Sciatic nerve (tissue), 2 donors: Measurements from ENCODE around the gene GDE1. TPM values are rescaled to one million over a fixed set of nuclear protein-coding genes. Genes with fewer than 3 reads are reported as not detected.
A peak's percentile ranks its signal among the peaks of the same experiment; 100 is the strongest.
"Not testable (repeated sequence)": the region's sequence is repeated elsewhere in the genome, so short reads cannot be mapped to it uniquely, and the experiment has no call there.

Experiments
- ATAC-seq: fragments of 200-7000 bp; cut with Tn5 transposase; one replicate; pipeline ENCODE4 v1.9.1; 2020; ENCODE audit warnings: mild to moderate bottlenecking, moderate library complexity
- DNase-seq: peaks from one replicate; pipeline ENCODE4 v3.0.0-alpha.2; 2020; ENCODE audit warnings: low spot score
- intact Hi-C: fragments of 100-400 bp; cut with DNase I; formaldehyde crosslinking; loops from one replicate; pipeline ENCODE4 v1.14.2; 2022
- total RNA-seq: library from RNA; stranded (reverse); fragmentation: NEBNext Ultra II Directional; extraction: Animal tissue kit (Norgen Biotek cat#: 25700); gene quantifications from one replicate; pipeline ENCODE4 v1.2.1, GENCODE V29; 2021
- donor health status: DM: no; HTN: no; CAD: no.
- donor health status: DM: no; HTN: no; CAD: no.

The GDE1 gene
- 43.2 TPM for total RNA-seq

GRCh38 chr16:19521471-19522396, at the start of gene GDE1:
GDE1 (minus strand) TSS chr16:19522098; CDS start chr16:19521964, 134 bp downstream.
- intact Hi-C loops: no loop called here
- DNase-seq: peak; percentile 98
- ATAC-seq: peak; percentile 95

- DNase-seq (no peak), ATAC-seq (no peak)
- intact Hi-C loops: no loop called here
Measured at GRCh38 chr16:19567560-19567959, 45.7 kb upstream of the GDE1 start.

- ATAC-seq (no peak), DNase-seq (no peak)
- intact Hi-C loops: no loop called here
Measured at GRCh38 chr16:19566362-19566761, 44.5 kb upstream of the GDE1 start.

- intact Hi-C loops: no loop called here
- ATAC-seq (no peak), DNase-seq (no peak)
Measured at GRCh38 chr16:19563377-19563776, 41.5 kb upstream of the GDE1 start.

- ATAC-seq (no peak), DNase-seq (no peak)
- intact Hi-C loops: no loop called here
Measured at GRCh38 chr16:19560078-19560477, 38.2 kb upstream of the GDE1 start.

- no peak for DNase-seq
- no peak for ATAC-seq
- intact Hi-C loops: loop anchor here (10.0 kb wide), 1 partner anchor 325 kb away; the partner anchor contains the start of gene GPRC5B
Measured at GRCh38 chr16:19559242-19559910, 37.5 kb upstream of the GDE1 start.

- intact Hi-C loops: loop anchor here (10.0 kb wide), 1 partner anchor 329 kb away; the partner anchor contains the start of gene GPRC5B
- no peak for DNase-seq
- ATAC-seq: no peak
Measured at GRCh38 chr16:19555938-19556771, 34.3 kb upstream of the GDE1 start.

GRCh38 chr16:19555186-19555937, 33.5 kb upstream of the GDE1 start, which contains the start of gene VPS35L:
VPS35L (plus strand) TSS chr16:19555703; CDS start chr16:19555730, 27 bp downstream.
- intact Hi-C loops: loop anchor here (10.0 kb wide), 1 partner anchor 329 kb away; the partner anchor contains the start of gene GPRC5B
- ATAC-seq (peak; percentile 99), DNase-seq (peak; percentile 98)

- intact Hi-C loops: loop anchor here (10.0 kb wide), 1 partner anchor 335 kb away; the partner anchor contains the start of gene GPRC5B
Measured at GRCh38 chr16:19549673-19550072, 27.8 kb upstream of the GDE1 start.

GRCh38 chr16:19548144-19548543, 26.2 kb upstream of the GDE1 start:
- intact Hi-C loops: no loop called here
- no peak for DNase-seq
- ATAC-seq: no peak

More at GRCh38 chr16:19549673-19550072, 27.8 kb upstream of the GDE1 start:
- DNase-seq (no peak), ATAC-seq (no peak)

- intact Hi-C loops, DNase-seq, ATAC-seq: not testable (repeated sequence)
Measured at GRCh38 chr16:19543278-19543996, 21.5 kb upstream of the GDE1 start.

GRCh38 chr16:19542138-19542821, 20.4 kb upstream of the GDE1 start:
- ATAC-seq (no peak), DNase-seq (no peak)
- intact Hi-C loops: no loop called here

GRCh38 chr16:19540241-19540970, 18.5 kb upstream of the GDE1 start:
- ATAC-seq (no peak), DNase-seq (no peak)
- intact Hi-C loops: no loop called here

- ATAC-seq (no peak), DNase-seq (no peak)
- intact Hi-C loops: no loop called here
Measured at GRCh38 chr16:19532601-19533000, 10.7 kb upstream of the GDE1 start.

- DNase-seq (no peak), ATAC-seq (no peak)
- intact Hi-C loops: no loop called here
Measured at GRCh38 chr16:19528666-19529065, 6.8 kb upstream of the GDE1 start.

- ATAC-seq: no peak
- no peak for DNase-seq
- intact Hi-C loops: no loop called here
Measured at GRCh38 chr16:19527161-19527560, 5.3 kb upstream of the GDE1 start.
